NCI-H2227 treated with DMSO at 0.1 percent for 48 hours (cell line): ENCODE measurements around the gene NDRG2.

ENCODE experiments used
- DNase-seq: peaks from one replicate; lab custom pipeline; 2025; lab: John Stamatoyannopoulos, UW

The NDRG2 gene

DNA sequence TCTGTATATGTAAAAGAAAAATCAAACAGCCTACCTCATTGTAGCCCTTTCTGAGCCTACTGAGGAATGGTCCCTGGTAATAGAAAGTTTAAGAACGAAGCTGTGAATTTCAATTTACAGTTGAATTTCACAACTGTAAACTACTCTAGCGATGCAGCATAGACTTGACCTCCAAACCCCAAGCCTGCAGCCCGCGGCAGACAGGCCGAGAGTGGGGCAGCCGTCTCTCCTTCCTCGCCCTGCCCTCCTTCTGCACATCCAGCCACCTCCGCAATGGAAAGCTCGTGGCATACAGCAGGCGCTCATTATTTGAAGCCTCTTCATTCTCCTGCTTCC is 54.2 kb downstream of the NDRG2 start:
- no peak for DNase-seq

DNA sequence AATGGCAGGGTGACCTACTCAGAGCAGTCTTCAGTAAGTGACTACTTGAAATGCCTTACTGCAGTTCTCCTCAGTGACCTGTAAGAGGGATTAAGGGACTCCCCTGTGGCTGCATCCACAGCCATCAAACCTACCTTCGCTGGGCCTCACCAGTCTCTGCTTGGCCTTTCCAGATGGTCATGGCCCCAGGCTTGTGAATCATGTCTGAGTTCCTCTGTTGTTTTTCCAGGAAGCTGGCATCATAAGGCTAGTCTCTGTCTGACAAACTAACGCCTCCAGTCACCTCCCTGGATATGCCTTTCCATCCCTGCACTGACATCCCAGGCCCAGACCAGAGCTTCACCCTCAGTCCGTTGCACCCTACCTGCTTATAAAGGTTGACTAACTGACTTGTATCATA is 55.5 kb downstream of the NDRG2 start:
- DNase-seq: no peak
